ENCODE measurements around the gene BOLA3.

The BOLA3 gene

GRCh38 chr2:74149247-74149525 is 1.5 kb upstream of the BOLA3 start:
- H2AFZ ChIP-seq (ENCODE audit: low read length, unreplicated experiment): no peak overlapping the region
- H3K4me1 ChIP-seq (ENCODE audit: control insufficient read depth, insufficient read depth, low read length, unreplicated experiment): peaks cover 7% of the 10 kb centered on the region

GRCh38 chr2:74148457-74149246 is 940 bp upstream of the BOLA3 start:
- peaks cover 12% of the 10 kb centered on the region for H3K79me2 ChIP-seq (ENCODE audit: control insufficient read depth, insufficient read depth, low read length, unreplicated experiment)
- H2AFZ ChIP-seq (ENCODE audit: low read length, unreplicated experiment): peak overlapping the region; percentile 64

More at GRCh38 chr2:74149247-74149525, 1.5 kb upstream of the BOLA3 start:
- H3K27me3 ChIP-seq (ENCODE audit: insufficient read depth, low read length): no peaks in the 10 kb centered on the region
- H3K27ac ChIP-seq (ENCODE audit: low read depth, low read length): no peak overlapping the region
- peak overlapping the region; percentile 96; the same call in 1 of the 2 replicates for H3K4me3 ChIP-seq (ENCODE audit: low read depth, low read length)
- no peaks in the 10 kb centered on the region; the same call in 1 of the 2 replicates for H3K36me3 ChIP-seq (ENCODE audit: insufficient read depth, low read length)
- H3K79me2 ChIP-seq (ENCODE audit: control insufficient read depth, insufficient read depth, low read length, unreplicated experiment): peaks cover 12% of the 10 kb centered on the region

GRCh38 chr2:74146929-74147726 is 584 bp downstream of the BOLA3 start:
- peaks cover 12% of the 10 kb centered on the region for H3K79me2 ChIP-seq (ENCODE audit: control insufficient read depth, insufficient read depth, low read length, unreplicated experiment)
- 0 out of 2 replicates have a peak overlapping the region, but pooled peaks have one; percentile 25 for H3K27ac ChIP-seq (ENCODE audit: low read depth, low read length)
- no peaks in the 10 kb centered on the region for H3K27me3 ChIP-seq (ENCODE audit: insufficient read depth, low read length)
- peaks cover 7% of the 10 kb centered on the region for H3K4me1 ChIP-seq (ENCODE audit: control insufficient read depth, insufficient read depth, low read length, unreplicated experiment)
- H2AFZ ChIP-seq (ENCODE audit: low read length, unreplicated experiment): peak overlapping the region; percentile 98
- no peaks in the 10 kb centered on the region for H3K36me3 ChIP-seq (ENCODE audit: insufficient read depth, low read length)
- H3K4me3 ChIP-seq (ENCODE audit: low read depth, low read length): peak overlapping the region; percentile 96

More at GRCh38 chr2:74148457-74149246, 940 bp upstream of the BOLA3 start:
- Histone ChIP-seq H3K4me1 (ENCODE audit: control insufficient read depth, insufficient read depth, low read length, unreplicated experiment) (peaks cover 7% of the 10 kb centered on the region), H3K27me3 (ENCODE audit: insufficient read depth, low read length) (no peaks in the 10 kb centered on the region), H3K27ac (ENCODE audit: low read depth, low read length) (no peak overlapping the region), H3K36me3 (ENCODE audit: insufficient read depth, low read length) (no peaks in the 10 kb centered on the region), H3K4me3 (ENCODE audit: low read depth, low read length) (peak overlapping the region; percentile 96)

- Histone ChIP-seq H3K36me3 (ENCODE audit: insufficient read depth, low read length) (no peaks in the 10 kb centered on the region; the same call in 1 of the 2 replicates), H3K4me3 (ENCODE audit: low read depth, low read length) (no peak overlapping the region), H3K27ac (ENCODE audit: low read depth, low read length) (no peak overlapping the region), H3K27me3 (ENCODE audit: insufficient read depth, low read length) (no peaks in the 10 kb centered on the region), H3K79me2 (ENCODE audit: control insufficient read depth, insufficient read depth, low read length, unreplicated experiment) (peaks cover 12% of the 10 kb centered on the region), H2AFZ (ENCODE audit: low read length, unreplicated experiment) (no peak overlapping the region), H3K4me1 (ENCODE audit: control insufficient read depth, insufficient read depth, low read length, unreplicated experiment) (peaks cover 7% of the 10 kb centered on the region)
Observed at GRCh38 chr2:74142340-74142739, 5.4 kb downstream of the BOLA3 start.

- Histone ChIP-seq H3K27me3 (ENCODE audit: insufficient read depth, low read length) (no peaks in the 10 kb centered on the region), H2AFZ (ENCODE audit: low read length, unreplicated experiment) (no peak overlapping the region), H3K27ac (ENCODE audit: low read depth, low read length) (no peak overlapping the region), H3K4me1 (ENCODE audit: control insufficient read depth, insufficient read depth, low read length, unreplicated experiment) (no peaks in the 10 kb centered on the region), H3K36me3 (ENCODE audit: insufficient read depth, low read length) (no peaks in the 10 kb centered on the region; the same call in 1 of the 2 replicates), H3K4me3 (ENCODE audit: low read depth, low read length) (no peak overlapping the region), H3K79me2 (ENCODE audit: control insufficient read depth, insufficient read depth, low read length, unreplicated experiment) (no peaks in the 10 kb centered on the region)
Observed at GRCh38 chr2:74138600-74139323, 8.9 kb downstream of the BOLA3 start.

GRCh38 chr2:74137651-74138599 is 9.8 kb downstream of the BOLA3 start:
- H3K27ac ChIP-seq (ENCODE audit: low read depth, low read length): no peak overlapping the region
- no peaks in the 10 kb centered on the region for H3K4me1 ChIP-seq (ENCODE audit: control insufficient read depth, insufficient read depth, low read length, unreplicated experiment)
- H2AFZ ChIP-seq (ENCODE audit: low read length, unreplicated experiment): no peak overlapping the region
- peaks cover 4% of the 10 kb centered on the region; the same call in 1 of the 2 replicates for H3K36me3 ChIP-seq (ENCODE audit: insufficient read depth, low read length)
- no peaks in the 10 kb centered on the region for H3K27me3 ChIP-seq (ENCODE audit: insufficient read depth, low read length)
- no peak overlapping the region for H3K4me3 ChIP-seq (ENCODE audit: low read depth, low read length)
- H3K79me2 ChIP-seq (ENCODE audit: control insufficient read depth, insufficient read depth, low read length, unreplicated experiment): no peaks in the 10 kb centered on the region

- Histone ChIP-seq H3K4me1 (ENCODE audit: control insufficient read depth, insufficient read depth, low read length, unreplicated experiment) (no peaks in the 10 kb centered on the region), H2AFZ (ENCODE audit: low read length, unreplicated experiment) (no peak overlapping the region), H3K27me3 (ENCODE audit: insufficient read depth, low read length) (peaks cover 14% of the 10 kb centered on the region; the same call in 1 of the 2 replicates), H3K4me3 (ENCODE audit: low read depth, low read length) (no peak overlapping the region), H3K27ac (ENCODE audit: low read depth, low read length) (no peak overlapping the region), H3K36me3 (ENCODE audit: insufficient read depth, low read length) (peaks cover 4% of the 10 kb centered on the region; the same call in 1 of the 2 replicates), H3K79me2 (ENCODE audit: control insufficient read depth, insufficient read depth, low read length, unreplicated experiment) (no peaks in the 10 kb centered on the region)
Observed at GRCh38 chr2:74131901-74132300, 15.8 kb downstream of the BOLA3 start.

- peaks cover 14% of the 10 kb centered on the region; the same call in 1 of the 2 replicates for H3K27me3 ChIP-seq (ENCODE audit: insufficient read depth, low read length)
- no peaks in the 10 kb centered on the region for H3K4me1 ChIP-seq (ENCODE audit: control insufficient read depth, insufficient read depth, low read length, unreplicated experiment)
- H3K36me3 ChIP-seq (ENCODE audit: insufficient read depth, low read length): peaks cover 4% of the 10 kb centered on the region; the same call in 1 of the 2 replicates
- H3K27ac ChIP-seq (ENCODE audit: low read depth, low read length): no peak overlapping the region
- H3K4me3 ChIP-seq (ENCODE audit: low read depth, low read length): no peak overlapping the region
- H2AFZ ChIP-seq (ENCODE audit: low read length, unreplicated experiment): no peak overlapping the region
- no peaks in the 10 kb centered on the region for H3K79me2 ChIP-seq (ENCODE audit: control insufficient read depth, insufficient read depth, low read length, unreplicated experiment)
Observed at GRCh38 chr2:74130211-74130995, 17.3 kb downstream of the BOLA3 start.

- H2AFZ ChIP-seq (ENCODE audit: low read length, unreplicated experiment): no peak overlapping the region
- H3K79me2 ChIP-seq (ENCODE audit: control insufficient read depth, insufficient read depth, low read length, unreplicated experiment): no peaks in the 10 kb centered on the region
- peaks cover under 1% of the 10 kb centered on the region; the same call in 1 of the 2 replicates for H3K36me3 ChIP-seq (ENCODE audit: insufficient read depth, low read length)
- peaks cover 14% of the 10 kb centered on the region; the same call in 1 of the 2 replicates for H3K27me3 ChIP-seq (ENCODE audit: insufficient read depth, low read length)
- H3K27ac ChIP-seq (ENCODE audit: low read depth, low read length): no peak overlapping the region
- H3K4me1 ChIP-seq (ENCODE audit: control insufficient read depth, insufficient read depth, low read length, unreplicated experiment): no peaks in the 10 kb centered on the region
- H3K4me3 ChIP-seq (ENCODE audit: low read depth, low read length): no peak overlapping the region
Observed at GRCh38 chr2:74128206-74128605, 19.5 kb downstream of the BOLA3 start.

All from ACC112 (cell line).